ENCODE results near the gene PPP6R3. TPM values are rescaled to one million over a fixed set of nuclear protein-coding genes. Genes with fewer than 3 reads are reported as not detected.

The PPP6R3 gene
- total RNA-seq, 1 donor from 2014 or later, result 224 TPM

DNA sequence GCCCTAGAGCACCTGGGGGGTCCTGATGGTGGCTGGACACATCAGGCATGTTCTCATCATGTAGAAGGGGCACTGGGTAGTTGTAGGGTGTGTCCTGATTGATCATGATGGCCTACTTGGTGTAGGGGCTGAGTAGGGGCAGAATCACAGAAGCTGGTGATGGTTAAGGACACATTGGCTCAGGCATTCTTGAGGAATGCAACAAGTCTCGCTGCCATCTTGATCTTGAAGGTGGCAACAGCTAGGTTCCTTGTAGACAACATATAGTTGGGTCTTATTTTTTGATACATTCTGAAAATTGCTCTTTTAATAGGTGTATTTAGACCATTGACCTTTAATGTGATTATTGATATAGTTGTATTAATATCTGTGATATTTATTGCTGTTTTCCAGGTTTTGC is 28.1 kb downstream of the PPP6R3 start:
- DNase-seq (ENCODE audit: low spot score), result no peak

DNA sequence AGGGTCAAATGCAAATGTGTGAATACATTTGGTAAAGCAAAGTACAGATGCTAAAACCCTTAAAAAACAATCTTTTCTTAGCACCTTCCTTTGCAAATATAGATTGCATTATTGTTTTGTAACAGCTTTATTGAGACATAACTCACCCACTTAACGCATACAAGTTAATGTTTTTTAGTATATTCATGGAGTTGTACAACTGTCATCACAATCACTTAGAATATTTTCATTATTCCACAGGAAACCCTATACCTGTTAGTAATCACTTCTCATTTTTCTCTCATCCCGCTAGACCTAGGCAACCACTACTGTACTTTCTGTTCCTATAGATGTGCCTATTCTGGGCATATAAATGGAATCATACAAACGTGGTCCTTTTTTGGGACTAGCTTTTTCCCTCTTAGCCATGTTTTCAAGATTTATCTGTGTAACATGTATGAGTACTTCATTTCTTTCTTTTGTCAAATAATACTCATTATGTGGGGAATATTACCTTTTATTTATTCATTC is 34.7 kb downstream of the PPP6R3 start:
- DNase-seq (ENCODE audit: low spot score), result no peak

DNA sequence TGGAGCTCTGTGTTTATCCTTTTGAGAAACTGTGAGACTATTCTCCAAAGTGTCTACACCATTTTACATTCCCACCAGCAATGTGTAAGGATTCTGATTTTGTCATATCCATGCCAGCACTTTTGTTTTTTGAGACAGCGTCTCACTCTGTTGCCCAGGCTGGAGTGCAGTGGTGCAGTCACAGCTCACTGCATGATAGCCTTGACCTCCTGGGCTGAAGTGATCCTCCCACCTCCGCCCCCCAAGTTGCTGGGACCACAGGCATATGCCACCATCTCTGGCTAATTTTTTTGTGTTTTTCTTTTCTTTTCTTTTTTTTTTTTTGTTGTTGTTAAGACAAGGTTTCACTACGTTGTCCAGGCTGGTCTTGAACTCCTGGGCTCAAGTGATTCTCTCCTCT is 35.3 kb downstream of the PPP6R3 start:
- no peak for DNase-seq (ENCODE audit: low spot score)

DNA sequence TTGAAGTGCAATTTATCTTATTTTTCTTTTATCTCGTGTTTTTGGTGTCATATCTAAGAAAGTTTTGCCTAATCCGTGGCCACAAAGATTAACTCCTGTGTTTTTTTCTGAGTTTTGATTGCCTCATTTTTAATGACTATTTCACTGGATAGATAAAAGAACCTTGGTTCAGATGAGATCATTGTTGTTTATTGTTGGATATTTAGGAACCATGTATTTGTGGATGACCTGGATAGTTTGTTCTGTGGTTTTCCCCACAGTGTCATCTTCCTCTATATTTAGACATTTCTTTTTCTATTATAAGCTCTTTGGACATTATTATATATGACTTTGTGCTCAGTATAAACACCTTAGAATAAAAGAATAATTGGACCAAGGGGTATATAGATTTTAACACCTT is 37.2 kb downstream of the PPP6R3 start:
- no peak for DNase-seq (ENCODE audit: low spot score)

DNA sequence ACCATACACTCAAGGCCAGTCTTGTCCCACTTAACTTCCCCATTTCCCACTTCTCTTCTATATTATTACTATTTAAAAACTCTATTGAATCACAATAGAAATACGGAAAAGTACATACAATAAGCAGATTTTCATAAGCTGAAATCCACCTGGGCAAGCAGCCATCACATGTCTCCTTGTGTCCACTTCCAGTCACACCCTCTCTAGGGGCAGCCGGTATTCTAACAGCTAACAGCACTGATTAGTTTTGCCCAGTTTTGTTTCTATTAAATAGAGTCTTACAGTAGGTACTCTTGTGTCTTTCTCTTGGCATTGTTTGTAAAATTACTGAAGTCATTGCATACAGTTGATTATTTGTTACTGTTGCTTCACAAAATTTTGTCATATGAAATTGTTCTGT is 37.8 kb downstream of the PPP6R3 start:
- peak; percentile 7 for DNase-seq (ENCODE audit: low spot score)

DNA sequence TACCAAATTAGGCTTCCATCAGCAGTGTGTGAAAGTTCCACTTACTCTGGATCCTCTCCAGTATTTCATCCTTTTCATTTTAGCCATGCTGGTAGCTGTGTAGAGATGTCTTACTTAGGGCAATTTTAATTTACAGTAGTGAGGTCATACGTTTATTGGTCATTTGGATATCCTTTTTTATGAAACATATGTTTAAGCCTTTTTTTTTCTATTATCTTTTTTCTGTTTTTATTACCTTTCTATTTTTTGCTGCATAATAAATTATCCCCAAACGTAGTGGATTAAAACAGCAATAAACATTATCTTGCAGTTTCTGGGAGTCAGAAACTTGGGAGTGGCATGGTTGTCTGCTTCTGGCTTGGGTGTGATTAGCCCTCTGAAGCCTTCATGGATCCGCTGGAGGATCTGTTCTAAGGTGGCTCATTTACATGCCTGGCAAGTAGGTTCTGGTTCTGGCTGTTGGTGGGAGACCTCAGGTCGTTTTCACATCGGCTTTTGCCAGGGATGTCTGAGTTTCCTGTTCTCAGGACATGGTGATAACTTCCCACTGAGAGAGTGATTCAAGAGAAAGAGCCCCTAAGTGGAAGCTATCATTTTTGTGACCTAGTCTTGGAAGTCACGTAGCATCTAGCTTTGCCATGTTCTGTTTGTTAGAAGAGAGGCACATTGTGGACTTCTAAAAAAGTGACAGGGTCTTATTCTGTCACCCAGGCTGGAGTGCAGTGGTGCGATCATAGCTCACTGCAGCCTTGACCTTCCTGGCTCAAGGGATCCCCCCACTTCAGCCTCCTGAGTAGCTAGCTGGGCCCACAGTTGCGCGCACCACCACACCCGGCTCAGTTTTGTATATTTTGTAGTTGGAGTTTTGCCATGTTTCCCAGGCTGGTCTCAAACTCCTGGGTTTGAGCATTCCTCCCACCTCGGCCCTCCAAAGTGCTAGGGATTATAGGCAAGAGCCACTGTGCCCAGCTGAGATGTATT is 38.6 kb downstream of the PPP6R3 start:
- no peak for DNase-seq (ENCODE audit: low spot score)

DNA sequence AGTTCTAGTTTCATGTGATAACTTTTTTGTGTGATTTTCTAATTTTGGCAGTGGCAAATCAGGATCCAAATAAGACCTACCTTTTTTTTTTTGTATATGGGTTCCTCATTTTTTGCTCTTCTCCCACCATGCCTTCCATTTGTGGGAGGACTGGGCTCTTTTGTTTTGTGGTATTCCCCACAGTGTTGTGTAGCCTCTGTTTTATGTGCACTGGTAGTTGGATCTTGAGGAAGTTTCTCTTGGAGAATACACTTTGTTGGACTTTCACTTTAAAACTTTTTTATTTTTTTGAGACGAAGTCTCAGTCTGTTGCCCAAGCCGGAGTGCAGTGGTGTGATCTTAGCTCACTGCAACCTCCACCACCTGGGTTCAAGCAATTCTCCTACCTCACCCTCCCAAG is 39.7 kb downstream of the PPP6R3 start:
- DNase-seq (ENCODE audit: low spot score), result no peak

DNA sequence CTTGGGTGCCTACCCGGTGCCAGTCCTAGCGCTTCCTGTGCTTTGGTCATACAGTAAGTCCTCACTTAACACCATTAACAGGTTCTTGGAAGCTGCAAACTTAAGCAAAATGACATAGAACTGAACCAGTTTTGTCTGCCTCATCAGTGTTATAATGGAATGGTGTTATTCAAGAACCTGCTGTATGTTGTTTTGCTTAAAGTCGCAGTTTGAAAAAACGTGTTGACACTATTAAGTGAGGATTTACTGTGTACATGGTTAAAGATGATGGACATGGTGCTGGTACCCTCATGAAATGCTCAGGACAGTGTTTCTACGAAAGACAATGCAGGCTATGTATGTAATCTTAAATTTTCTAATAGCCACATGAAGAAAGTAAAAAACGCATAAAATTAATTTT is 41.3 kb downstream of the PPP6R3 start:
- DNase-seq (ENCODE audit: low spot score), result no peak

DNA sequence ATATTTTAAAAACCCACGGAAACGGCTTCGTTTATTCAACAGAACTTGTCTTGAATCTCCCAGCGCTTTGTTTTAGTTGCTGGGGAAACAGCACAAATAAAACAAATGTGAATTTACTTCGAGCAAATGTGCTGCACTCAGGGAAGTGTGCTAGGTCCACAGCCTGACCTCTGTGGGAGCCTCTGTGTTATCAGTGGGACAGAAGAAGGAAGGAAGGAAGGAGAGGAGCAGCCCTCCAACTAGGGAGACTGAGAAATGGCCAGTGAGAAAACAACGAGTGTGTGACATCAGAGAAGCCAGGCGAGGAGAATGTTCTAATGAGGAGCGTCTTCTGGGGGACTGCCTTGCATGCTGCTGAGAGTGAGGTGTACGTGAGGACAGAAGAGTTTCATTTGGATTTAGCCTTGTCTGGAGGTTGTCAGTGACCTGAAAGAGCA is 42.7 kb downstream of the PPP6R3 start:
- peak; percentile 42 for DNase-seq (ENCODE audit: low spot score)

DNA sequence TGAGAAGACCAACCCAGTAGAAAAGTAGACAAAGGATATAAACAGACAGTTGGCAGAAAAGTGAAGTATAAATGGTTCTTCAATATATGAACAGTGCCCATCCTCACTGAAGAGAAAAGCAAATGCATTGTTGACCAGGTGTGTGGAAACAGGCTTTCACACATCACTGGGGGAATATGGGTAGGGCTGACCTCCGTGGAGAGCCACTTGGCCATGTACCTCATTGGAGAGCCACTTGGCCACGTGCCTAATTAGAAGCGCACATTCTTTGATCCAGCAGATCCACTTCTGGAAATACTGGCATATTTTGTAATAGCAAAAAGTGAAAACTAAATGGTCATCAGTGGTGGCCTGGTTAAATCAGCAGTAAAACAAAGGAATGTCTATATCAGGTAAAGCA is 43.2 kb downstream of the PPP6R3 start:
- no peak for DNase-seq (ENCODE audit: low spot score)

DNA sequence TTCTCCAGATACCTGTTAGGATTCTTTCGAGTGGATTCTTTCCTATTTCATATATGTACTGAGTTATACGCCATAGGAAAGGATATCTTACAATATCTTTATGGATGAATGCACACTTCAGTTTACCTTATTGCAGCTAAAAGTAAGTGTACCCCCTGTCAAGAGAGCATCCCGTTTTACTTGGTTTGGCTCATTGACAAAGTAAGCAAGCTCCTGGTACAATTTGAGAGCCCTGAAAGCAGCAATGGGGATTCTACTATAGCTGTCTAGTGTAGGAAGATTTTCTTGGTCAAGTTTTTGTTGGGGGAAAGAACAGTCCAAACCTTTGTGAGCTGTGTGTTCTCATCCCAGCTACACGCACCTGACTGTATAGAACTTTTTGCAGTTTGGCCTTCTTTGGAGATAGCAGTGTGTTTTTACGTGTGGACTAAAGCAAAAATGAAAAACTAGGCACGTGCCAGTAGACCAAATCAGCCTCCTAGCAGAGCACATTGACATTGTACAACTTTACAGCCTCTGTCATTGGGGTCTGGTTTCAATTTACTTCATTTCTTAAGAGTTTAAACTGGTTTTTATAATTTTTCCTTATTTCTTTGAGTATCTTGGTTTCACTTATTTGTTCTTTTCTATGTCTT is 44.0 kb downstream of the PPP6R3 start:
- no peak for DNase-seq (ENCODE audit: low spot score)

DNA sequence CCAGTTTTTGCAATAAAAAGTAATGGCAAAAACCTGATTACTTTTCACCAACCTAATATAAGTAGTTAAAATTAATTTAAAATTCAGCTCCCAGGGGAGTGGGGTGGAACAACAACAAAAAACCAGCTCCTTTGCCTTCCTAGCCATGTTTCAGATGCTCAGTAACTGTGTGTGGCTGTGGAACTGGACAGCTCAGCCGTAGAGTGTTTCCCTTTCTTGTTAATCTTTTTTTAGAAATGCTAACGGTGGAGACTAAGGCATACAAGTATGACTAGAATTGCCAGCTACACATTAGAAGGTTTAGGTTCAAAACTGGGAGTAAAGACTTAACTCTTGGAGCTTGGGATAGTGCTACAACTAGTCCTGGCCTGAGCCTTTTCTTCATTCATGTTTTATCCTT is 45.0 kb downstream of the PPP6R3 start:
- peak; percentile 28 for DNase-seq (ENCODE audit: low spot score)

DNA sequence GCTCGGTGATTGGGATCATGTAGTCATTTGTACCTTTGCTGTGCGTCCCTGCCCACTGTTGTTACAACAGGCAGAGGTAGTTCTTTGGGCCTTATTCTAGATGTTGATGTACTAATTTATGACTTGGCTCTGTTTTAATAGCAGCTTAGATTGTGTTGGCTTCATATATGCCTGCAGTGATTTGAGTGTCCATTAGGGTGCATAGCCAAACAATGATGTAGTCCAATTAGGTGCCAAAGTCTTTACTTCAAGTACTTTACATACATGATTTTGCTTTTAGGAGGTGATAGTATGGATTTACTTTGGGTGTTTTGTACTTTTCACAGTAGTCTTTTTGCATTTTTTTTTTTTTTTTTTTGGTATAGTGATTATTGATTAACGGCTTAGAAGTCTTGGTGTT is 46.4 kb downstream of the PPP6R3 start:
- DNase-seq (ENCODE audit: low spot score), result no peak

DNA sequence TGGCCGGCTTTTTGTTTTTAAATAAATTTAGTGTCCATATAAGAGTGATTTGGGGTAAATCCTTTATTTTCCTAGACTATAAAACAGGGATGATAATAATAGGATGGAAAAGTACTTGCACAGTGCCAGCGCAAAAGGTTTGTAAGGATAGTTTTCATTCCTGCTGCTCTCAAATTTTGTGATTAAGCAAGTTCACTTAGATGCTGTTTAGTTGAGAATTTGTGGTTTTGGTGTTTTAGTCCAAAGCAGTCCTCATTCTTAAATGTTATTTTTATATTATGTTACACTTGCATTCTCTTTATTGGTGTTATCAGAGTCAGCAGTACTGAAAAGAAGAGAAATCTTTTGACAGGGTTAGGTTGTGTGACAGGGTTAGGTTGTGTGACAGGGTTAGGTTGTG is 47.9 kb downstream of the PPP6R3 start:
- no peak for DNase-seq (ENCODE audit: low spot score)

DNA sequence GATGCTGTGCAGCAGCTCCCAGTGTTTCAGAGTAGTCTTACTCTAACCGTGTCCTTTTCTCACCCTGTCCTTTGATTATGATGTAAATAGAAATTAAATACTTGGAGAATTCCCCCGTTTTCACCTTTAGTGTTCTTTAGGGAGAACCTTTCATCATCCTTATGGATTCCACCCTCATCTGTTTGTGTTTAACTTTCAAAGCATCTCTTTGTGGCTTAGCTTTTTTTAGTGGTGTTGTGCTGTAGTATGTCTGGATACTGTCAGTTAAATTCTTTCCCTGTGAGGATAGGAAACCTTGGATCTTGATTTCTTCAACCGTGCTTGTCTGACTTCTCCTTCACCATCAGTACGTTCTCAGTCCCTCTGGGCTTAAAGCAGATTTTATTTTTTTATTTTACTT is 48.5 kb downstream of the PPP6R3 start:
- peak; percentile 86 for DNase-seq (ENCODE audit: low spot score)

DNA sequence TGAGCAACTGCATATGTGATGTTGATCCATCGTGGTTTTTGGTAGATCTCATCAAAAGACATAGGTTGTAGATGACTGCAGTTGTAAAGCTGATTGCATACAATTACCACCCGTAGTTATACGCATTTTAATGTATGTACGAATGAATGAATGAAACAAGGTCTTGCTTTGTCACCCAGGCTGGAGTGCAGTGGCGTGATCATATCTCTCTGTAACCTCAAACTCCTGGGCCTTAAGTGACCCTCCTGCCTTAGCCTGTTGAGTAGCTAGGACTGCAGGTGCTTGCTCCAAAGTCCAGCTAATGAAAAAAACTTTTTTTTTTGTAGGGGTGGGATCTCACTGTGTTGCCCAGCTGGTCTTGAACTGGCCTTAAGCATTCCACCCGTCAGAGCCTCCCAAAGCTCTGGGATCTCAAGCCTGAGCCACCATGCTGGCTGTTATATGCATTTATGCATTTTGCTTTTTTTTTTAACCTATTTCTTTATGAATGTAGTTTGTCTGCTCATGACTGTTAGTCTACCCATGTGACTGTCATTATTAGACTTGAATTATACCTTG is 53.5 kb downstream of the PPP6R3 start:
- no peak for DNase-seq (ENCODE audit: low spot score)

DNA sequence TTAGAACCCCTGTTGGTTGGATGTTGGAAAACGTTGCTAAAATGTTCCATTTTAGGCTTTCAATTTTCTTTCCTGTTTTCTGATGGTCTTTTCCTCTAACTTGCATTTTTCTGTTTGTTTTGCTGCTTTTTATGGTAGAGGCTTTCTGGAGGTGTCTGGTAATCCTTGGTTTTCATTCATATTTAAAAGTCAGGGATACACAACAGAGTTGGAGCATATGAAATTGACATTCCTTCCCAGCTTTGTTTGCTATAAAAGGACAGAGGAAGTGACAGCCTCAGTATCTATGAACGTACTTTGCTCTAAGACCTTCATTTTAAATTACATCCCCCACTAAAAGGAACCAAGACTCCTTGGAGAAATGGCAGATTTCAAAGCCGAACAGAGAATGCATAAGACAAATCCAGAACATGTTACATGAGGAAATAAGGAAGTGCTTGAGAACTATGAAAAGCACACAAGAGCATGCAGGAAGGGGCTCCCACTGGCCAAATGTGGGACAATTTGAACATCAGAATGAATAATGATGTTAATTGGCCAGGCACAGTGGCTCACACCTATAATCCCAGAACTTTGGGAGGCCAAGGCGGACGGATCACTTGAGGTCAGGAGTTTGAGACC is 56.7 kb downstream of the PPP6R3 start:
- DNase-seq (ENCODE audit: low spot score), result no peak

DNA sequence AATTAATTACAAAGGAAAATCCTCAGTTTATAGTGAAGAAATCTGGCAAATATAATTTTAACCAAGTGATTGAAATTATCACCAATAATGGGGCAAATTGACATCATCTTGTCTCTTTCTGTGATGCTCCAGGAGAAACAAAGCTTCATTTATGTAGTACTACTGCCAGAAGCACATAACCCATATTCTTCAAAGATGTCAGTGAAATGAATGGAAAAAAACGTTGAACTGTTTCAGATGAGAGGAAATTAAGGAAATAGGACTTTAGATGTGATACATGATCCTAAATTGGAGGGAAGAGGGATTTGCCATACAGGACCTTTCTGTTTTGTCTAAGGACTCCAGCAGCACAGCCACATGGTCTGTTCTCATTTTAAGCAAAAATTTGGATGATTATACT is 57.6 kb downstream of the PPP6R3 start:
- DNase-seq (ENCODE audit: low spot score), result no peak

DNA sequence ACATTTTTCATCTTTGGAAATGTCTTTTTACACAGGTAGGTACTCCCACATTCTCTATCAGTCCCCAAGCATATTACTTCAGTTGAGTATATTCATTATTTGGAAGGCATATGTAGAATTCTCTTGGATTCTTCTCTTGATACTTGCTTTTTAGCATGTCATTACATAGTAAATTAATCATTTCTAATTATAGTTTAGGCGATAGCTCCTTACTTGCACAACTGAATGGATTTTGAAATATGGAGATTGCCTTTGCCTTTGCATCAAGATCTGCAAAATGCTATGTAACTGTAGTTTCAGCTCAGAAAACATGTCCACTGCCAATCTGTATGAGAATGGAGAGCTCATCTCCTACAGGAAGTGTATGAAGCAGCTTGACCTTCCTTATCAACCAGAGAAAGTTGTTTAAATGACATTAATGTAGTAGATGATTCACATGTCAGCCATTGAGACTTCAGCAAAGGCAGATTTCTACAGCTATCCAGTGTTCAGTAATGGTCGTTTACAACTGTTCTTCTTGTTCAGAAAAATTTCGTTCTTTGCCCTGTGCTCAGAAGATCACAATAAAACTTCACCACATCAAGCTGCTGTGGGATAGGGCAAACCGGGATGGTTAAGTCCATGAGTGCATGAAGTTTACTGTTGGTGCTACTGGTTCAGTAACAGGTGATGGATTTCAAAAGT is 61.6 kb downstream of the PPP6R3 start:
- no peak for DNase-seq (ENCODE audit: low spot score)

DNA sequence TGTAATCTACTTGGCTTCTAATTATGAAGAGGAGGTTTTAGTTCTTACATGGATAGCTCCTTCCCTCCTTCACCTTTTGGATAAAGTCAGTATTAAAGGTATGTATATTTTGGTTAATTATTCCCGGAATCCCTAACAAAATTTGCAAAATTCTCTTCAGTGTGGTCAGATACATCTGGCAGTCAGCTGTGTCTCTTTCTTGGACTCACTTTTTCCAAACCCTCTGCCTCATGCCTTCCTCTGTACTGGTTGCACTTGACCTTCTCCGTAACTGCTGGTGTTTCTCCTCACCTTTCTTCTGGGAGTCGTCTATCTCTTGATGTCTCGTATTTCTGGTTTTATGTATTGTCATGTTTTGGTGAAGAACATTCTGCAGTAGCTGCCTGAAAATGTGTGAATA is 62.5 kb downstream of the PPP6R3 start:
- no peak for DNase-seq (ENCODE audit: low spot score)

DNA sequence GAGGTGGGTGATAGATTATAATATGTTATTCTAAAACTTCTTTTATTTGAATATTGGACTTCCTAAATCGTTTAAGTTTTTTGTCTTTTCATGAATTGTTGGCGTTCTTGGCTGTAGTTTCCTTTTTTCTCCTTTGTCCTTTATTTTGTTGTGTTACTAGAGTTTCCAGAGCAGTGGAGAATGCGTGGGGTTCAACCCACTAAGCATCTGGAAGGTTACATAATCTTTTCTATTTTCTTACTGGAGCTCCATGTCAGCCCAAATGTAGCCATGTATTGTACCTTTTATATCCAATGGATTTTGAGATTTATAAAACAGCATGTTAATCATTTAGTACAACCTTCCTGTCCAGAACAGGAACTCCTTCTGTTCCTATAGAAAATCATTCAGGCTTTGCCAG is 63.2 kb downstream of the PPP6R3 start:
- no peak for DNase-seq (ENCODE audit: low spot score)

DNA sequence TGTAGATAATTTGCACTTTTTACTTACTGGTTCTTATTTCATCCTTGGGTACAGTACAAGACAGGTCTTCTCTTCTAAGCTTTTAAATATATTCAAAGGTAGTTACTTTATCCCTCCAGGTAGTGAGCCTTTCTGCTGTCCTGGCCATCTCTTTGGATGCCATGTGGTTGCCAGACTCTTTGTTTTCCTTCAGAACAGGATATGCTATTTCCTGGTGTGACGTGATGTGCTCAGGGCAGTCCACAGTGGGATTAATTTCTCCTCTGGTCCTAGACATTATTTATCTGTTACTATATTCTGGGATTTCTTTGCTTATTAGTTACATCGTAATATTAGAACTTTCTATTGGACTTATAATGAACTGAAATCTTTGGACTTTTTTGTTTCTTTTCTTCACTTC is 63.7 kb downstream of the PPP6R3 start:
- no peak for DNase-seq (ENCODE audit: low spot score)
